ENCODE measurements around the gene NID2. TPM values are rescaled to one million over a fixed set of nuclear protein-coding genes. Genes with fewer than 3 reads are reported as not detected.

NID2 gene
- total RNA-seq, 1 experiment from 2014 or later, result 6.6 TPM

DNA sequence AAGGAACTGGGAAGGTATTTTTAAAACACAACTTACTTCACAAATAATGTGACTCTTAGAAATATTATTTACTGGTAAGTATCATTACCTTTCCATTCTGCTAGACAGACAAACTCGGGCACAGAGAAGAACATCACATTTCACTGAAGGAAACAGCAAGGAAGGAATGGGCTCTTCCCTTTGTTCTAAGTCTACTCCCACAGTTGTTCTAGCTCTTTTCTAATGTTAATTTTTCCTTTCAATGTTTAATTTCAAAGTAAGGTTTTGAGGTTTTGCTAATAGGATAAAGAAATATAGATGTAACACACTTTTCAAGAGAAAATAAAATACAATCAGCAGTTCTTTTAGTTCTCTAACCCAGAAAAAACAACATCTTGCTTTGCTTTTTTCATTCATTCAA lies 7.0 kb downstream of the NID2 start:
- Histone ChIP-seq H4K20me1 (ENCODE audit: control insufficient read depth, insufficient read depth, insufficient read length) (no peaks in the 10 kb centered on the region), H2BK5ac (ENCODE audit: insufficient read length, low read length) (no peak overlapping the region), H3K23ac (ENCODE audit: insufficient read length, low read depth, low read length) (no peak overlapping the region), H3K18ac (ENCODE audit: insufficient read length, low read depth, low read length) (no peak overlapping the region), H4K91ac (ENCODE audit: insufficient read length, low read depth, low read length) (no peak overlapping the region), H3K79me2 (ENCODE audit: insufficient read depth, low read length) (no peaks in the 10 kb centered on the region; the same call in 1 of the 2 replicates), H2BK12ac (ENCODE audit: insufficient read length, low read depth, low read length) (no peak overlapping the region), H3K9me3 (ENCODE audit: control insufficient read depth, low read depth, low read length) (no peaks in the 10 kb centered on the region), H3K4me1 (ENCODE audit: insufficient read depth, low read length) (no peaks in the 10 kb centered on the region), H2AFZ (ENCODE audit: low read length) (no peak overlapping the region), H3K4me2 (ENCODE audit: insufficient read depth, insufficient read length, low read length) (no peak overlapping the region), H2BK15ac (ENCODE audit: low read depth, low read length) (no peak overlapping the region), H3K56ac (ENCODE audit: insufficient read length, low read depth, low read length) (no peak overlapping the region), H3K27me3 (ENCODE audit: insufficient read depth, low read length) (peaks cover 8% of the 10 kb centered on the region), H2BK20ac (ENCODE audit: low read depth, low read length, poor library complexity, severe bottlenecking) (no peak overlapping the region), H2BK120ac (ENCODE audit: low read depth, low read length, poor library complexity, severe bottlenecking) (no peak overlapping the region), H4K5ac (ENCODE audit: insufficient read length, low read depth, low read length) (no peak overlapping the region), H2AK5ac (ENCODE audit: insufficient read length, low read length) (no peak overlapping the region), H3K27ac (ENCODE audit: insufficient read length, low read depth, low read length) (no peak overlapping the region), H3K9ac (ENCODE audit: extremely low read depth, insufficient read length, low read length) (no peak overlapping the region), H3K14ac (ENCODE audit: insufficient read depth, low read length) (no peak overlapping the region), H3T11ph (ENCODE audit: low read length) (no peak overlapping the region), H3K79me1 (ENCODE audit: insufficient read depth, low read depth, low read length, poor library complexity, severe bottlenecking) (no peaks in the 10 kb centered on the region), H3K4ac (ENCODE audit: low read depth, low read length) (no peak overlapping the region), H3K23me2 (ENCODE audit: insufficient read length, low read depth, low read length, poor library complexity, severe bottlenecking) (no peaks in the 10 kb centered on the region), H4K8ac (replicated peaks; ENCODE audit: insufficient read length, low read depth, low read length) (no peak overlapping the region)
- H3K36me3 Mint-ChIP-seq (ENCODE audit: insufficient read depth in 1 of 3, low read depth in 3 of 3), result no peaks in the 10 kb centered on the region
- TF ChIP-seq, protein P1, sequence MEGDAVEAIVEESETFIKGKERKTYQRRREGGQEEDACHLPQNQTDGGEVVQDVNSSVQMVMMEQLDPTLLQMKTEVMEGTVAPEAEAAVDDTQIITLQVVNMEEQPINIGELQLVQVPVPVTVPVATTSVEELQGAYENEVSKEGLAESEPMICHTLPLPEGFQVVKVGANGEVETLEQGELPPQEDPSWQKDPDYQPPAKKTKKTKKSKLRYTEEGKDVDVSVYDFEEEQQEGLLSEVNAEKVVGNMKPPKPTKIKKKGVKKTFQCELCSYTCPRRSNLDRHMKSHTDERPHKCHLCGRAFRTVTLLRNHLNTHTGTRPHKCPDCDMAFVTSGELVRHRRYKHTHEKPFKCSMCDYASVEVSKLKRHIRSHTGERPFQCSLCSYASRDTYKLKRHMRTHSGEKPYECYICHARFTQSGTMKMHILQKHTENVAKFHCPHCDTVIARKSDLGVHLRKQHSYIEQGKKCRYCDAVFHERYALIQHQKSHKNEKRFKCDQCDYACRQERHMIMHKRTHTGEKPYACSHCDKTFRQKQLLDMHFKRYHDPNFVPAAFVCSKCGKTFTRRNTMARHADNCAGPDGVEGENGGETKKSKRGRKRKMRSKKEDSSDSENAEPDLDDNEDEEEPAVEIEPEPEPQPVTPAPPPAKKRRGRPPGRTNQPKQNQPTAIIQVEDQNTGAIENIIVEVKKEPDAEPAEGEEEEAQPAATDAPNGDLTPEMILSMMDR (conservative IDR thresholded peaks at IDR 0.05), result no peak
- peaks cover 21 to 22% of the 10 kb centered on the region in 2 experiments for H3K4me1 Mint-ChIP-seq
- no peak overlapping the region for H3K27ac Mint-ChIP-seq
- DNase-seq, result no peak
- WGBS (ENCODE audit: extremely low coverage, insufficient read length, low lambda C conversion rate), result no CpG with 5 or more reads among the region's 1 CpG
- H3K9me3 Mint-ChIP-seq, result no peaks in the 10 kb centered on the region
- no peak overlapping the region for H3K4me3 Mint-ChIP-seq
- H3K27me3 Mint-ChIP-seq (ENCODE audit: low read depth), result peaks cover 31% of the 10 kb centered on the region

Data from H9 (cell line).